Liver (tissue), 9 donors: ENCODE data around the gene PLB1. TPM values are rescaled to one million over a fixed set of nuclear protein-coding genes. Genes with fewer than 3 reads are reported as not detected.
"Not testable (repeated sequence)": the region's sequence is repeated elsewhere in the genome, so short reads cannot be mapped to it uniquely, and the experiment has no call there.

Experiments used
- DNase-seq: peaks from one replicate; pipeline ENCODE4 v3.0.0-alpha.2; 2017; ENCODE audit warnings: low spot score
- H3K27ac ChIP-seq, 2 donors: one replicate each; pipeline ENCODE4 v1.7.0; 2013; ENCODE audit warnings: inconsistent platforms in 2 of 2, low read length in 2 of 2, control low read depth in 1 of 2, low read depth in 1 of 2, mild to moderate bottlenecking in 1 of 2
- H3K27me3 ChIP-seq, 4 donors: one replicate each; pipeline versions ENCODE4 v1.6.1 to v1.7.0; 2013; ENCODE audit warnings: low read length in 3 of 4, inconsistent platforms in 1 of 4, mild to moderate bottlenecking in 1 of 4, moderate library complexity in 1 of 4; ENCODE audit not compliant: control insufficient read depth in 4 of 4, insufficient read depth in 4 of 4
- H3K36me3 ChIP-seq, 4 donors: one replicate each; pipeline versions ENCODE4 v1.6.1 to v1.7.0; 2013; ENCODE audit warnings: low read length in 3 of 4, mild to moderate bottlenecking in 3 of 4, low read depth in 1 of 4, moderate library complexity in 1 of 4; ENCODE audit not compliant: control insufficient read depth in 4 of 4, insufficient read depth in 3 of 4
- H3K4me1 ChIP-seq, 4 donors: one replicate each; pipeline versions ENCODE4 v1.6.1 to v1.7.0; 2013; ENCODE audit warnings: low read length in 3 of 4, mild to moderate bottlenecking in 3 of 4, moderate library complexity in 1 of 4; ENCODE audit not compliant: control insufficient read depth in 4 of 4, insufficient read depth in 4 of 4
- H3K4me3 ChIP-seq, 3 donors: one replicate each; pipeline versions ENCODE4 v1.6.1 to v1.7.0; 2013; ENCODE audit warnings: low read length in 3 of 3, control low read depth in 1 of 3, low read depth in 1 of 3, mild to moderate bottlenecking in 1 of 3
- H3K9ac ChIP-seq, 2 donors: one replicate each; pipeline ENCODE4 v1.7.0; 2013; ENCODE audit warnings: low read length in 2 of 2, mild to moderate bottlenecking in 2 of 2, moderate library complexity in 2 of 2, control low read depth in 1 of 2, low read depth in 1 of 2
- H3K9me3 ChIP-seq, 4 donors: one replicate each; pipeline versions ENCODE4 v1.6.1 to v1.7.0; 2013; ENCODE audit warnings: low read length in 3 of 4; ENCODE audit not compliant: control insufficient read depth in 4 of 4
- CTCF ChIP-seq: fragments of 150-350 bp; IDR thresholded peaks from 2 replicates; pipeline ENCODE4 v1.5.1; 2017; ENCODE audit warnings: improper control_type of control experiment, low read depth, low read length; ENCODE audit not compliant: missing input control
- EGR1 ChIP-seq, 2 donors: IDR thresholded peaks; 2 replicates each; pipeline ENCODE4 v1.6.1; 2016 to 2018; ENCODE audit warnings: antibody characterized with exemption in 2 of 2, low read depth in 2 of 2
- HNF4A ChIP-seq, 2 donors: conservative IDR thresholded peaks; 2 replicates each; pipeline ENCODE4 v1.6.1; 2016; ENCODE audit warnings: antibody characterized with exemption in 2 of 2, mild to moderate bottlenecking in 2 of 2
- HNF4G ChIP-seq: IDR thresholded peaks from 2 replicates; pipeline ENCODE4 v1.6.1; 2016; ENCODE audit warnings: antibody characterized with exemption
- MAX ChIP-seq: IDR thresholded peaks from 2 replicates; pipeline ENCODE4 v1.6.1; 2016; ENCODE audit warnings: antibody characterized with exemption
- NR2F2 ChIP-seq: IDR thresholded peaks from 2 replicates; pipeline ENCODE4 v1.6.1; 2016; ENCODE audit warnings: antibody characterized with exemption
- RAD21 ChIP-seq, 2 donors: IDR thresholded peaks; 2 replicates each; pipeline ENCODE4 v1.6.1; 2016; ENCODE audit warnings: antibody characterized with exemption in 2 of 2, mild to moderate bottlenecking in 2 of 2
- REST ChIP-seq: IDR thresholded peaks from 2 replicates; pipeline ENCODE4 v1.6.1; 2016; ENCODE audit warnings: antibody characterized with exemption, mild to moderate bottlenecking
- TAF1 ChIP-seq: conservative IDR thresholded peaks from 2 replicates; pipeline ENCODE4 v1.6.1; 2016; ENCODE audit warnings: antibody characterized with exemption, mild to moderate bottlenecking
- ZBTB33 ChIP-seq: IDR thresholded peaks from 2 replicates; pipeline ENCODE4 v1.6.1; 2016; ENCODE audit warnings: antibody characterized with exemption
- WGBS: extraction: QIAGEN DNeasy Blood & Tissue Kit; methylation state at CpG from one replicate; pipeline ENCODE4 v1.1.7; 2013; 5-methylcytosine and 5-hydroxymethylcytosine counted together
- polyA plus RNA-seq, 2 donors: library from polyadenylated mRNA; stranded (reverse) in 1 of 2; unstranded in 1 of 2; fragments of 200-250 nt in 1 of 2; fragments of >200 nt in 1 of 2; fragmentation: Nextera tagmentation in 1 of 2; extraction: Ambion mirVana in 1 of 2; gene quantifications; one replicate each; pipeline versions ENCODE4 v1.2.1 to v1.2.3, GENCODE V29; 2013 to 2015
- total RNA-seq, 2 donors: library from RNA; depleted of rRNA; stranded (reverse); fragments of >200 nt; gene quantifications; one replicate each; pipeline ENCODE4 v1.2.3, GENCODE V29; 2014
- donor health status: healthy.
- donor health status: healthy.
- donor health status: healthy.
- donor health status: healthy.
- donor health status: healthy.

Gene PLB1
- total and polyA plus RNA-seq, 4 donors = 0.58 to 4.5 (median 1.6) TPM

GRCh38 chr2:28547906-28548600 lies 52.2 kb downstream of the PLB1 start (continued):
- TF ChIP-seq ZBTB33 (no peak), CTCF (no peak), TAF1 (no peak)

- not testable (repeated sequence) for DNase-seq, H3K9ac ChIP-seq, H3K27me3 ChIP-seq, H3K36me3 ChIP-seq, H3K27ac ChIP-seq, H3K9me3 ChIP-seq, H3K4me3 ChIP-seq, H3K4me1 ChIP-seq
- 91% methylated on average over 10 of the region's 10 CpGs for WGBS
Measured at GRCh38 chr2:28550345-28550744, 54.5 kb downstream of the PLB1 start.

- TF ChIP-seq RAD21 (IDR thresholded peaks at IDR 0.05) = no peak
- TF ChIP-seq ZBTB33 = no peak
- no peak for TF ChIP-seq NR2F2
- TF ChIP-seq REST = no peak
- no peak for TF ChIP-seq EGR1 (IDR thresholded peaks at IDR 0.05; ENCODE audit: low read depth in 2 of 2)
- no peak for TF ChIP-seq CTCF
- TF ChIP-seq TAF1 = no peak
- TF ChIP-seq HNF4A (conservative IDR thresholded peaks at IDR 0.05) = no peak
- no peak for TF ChIP-seq MAX
- no peak for TF ChIP-seq HNF4G
- no peak for DNase-seq
- Histone ChIP-seq H3K4me3 (no peak overlapping the region), H3K27ac (no peak overlapping the region), H3K27me3 (no peaks in the 10 kb centered on the region), H3K9me3 (no peaks in the 10 kb centered on the region), H3K36me3 (no peaks in the 10 kb centered on the region), H3K9ac (no peak overlapping the region), H3K4me1 (no peaks in the 10 kb centered on the region)
- WGBS = 70% methylated on average over 3 of the region's 3 CpGs
Measured at GRCh38 chr2:28552045-28552823, 56.4 kb downstream of the PLB1 start.
